Caki2 (cell line): Measurements from ENCODE around the gene KRTAP2-3. TPM values are rescaled to one million over a fixed set of nuclear protein-coding genes. Genes with fewer than 3 reads are reported as not detected.
"Not testable (repeated sequence)": the region's sequence is repeated elsewhere in the genome, so short reads cannot be mapped to it uniquely, and the experiment has no call there.

Experiments used
- DNase-seq: peaks from one replicate; pipeline ENCODE4 v3.0.0-alpha.2; 2015; ENCODE audit warnings: low read depth
- in situ Hi-C: cut with HindIII; loops from 2 replicates; pipeline ENCODE4 v1.10.0; 2016; ENCODE audit warnings: low sequenced_read_pairs, low pct_unique_long_range_greater_than_20kb, mixed read lengths
- total RNA-seq: library from RNA; depleted of rRNA; stranded (reverse); fragments of >200 nt; shearing (Covaris generic); gene quantifications from 2 replicates; pipeline ENCODE4 v1.2.3, GENCODE V29; 2014; ENCODE audit warnings: low replicate concordance; rRNA removed

KRTAP2-3 gene, protein sequence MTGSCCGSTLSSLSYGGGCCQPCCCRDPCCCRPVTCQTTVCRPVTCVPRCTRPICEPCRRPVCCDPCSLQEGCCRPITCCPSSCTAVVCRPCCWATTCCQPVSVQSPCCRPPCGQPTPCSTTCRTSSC
- total RNA-seq, result not detected in 2 replicates

DNA sequence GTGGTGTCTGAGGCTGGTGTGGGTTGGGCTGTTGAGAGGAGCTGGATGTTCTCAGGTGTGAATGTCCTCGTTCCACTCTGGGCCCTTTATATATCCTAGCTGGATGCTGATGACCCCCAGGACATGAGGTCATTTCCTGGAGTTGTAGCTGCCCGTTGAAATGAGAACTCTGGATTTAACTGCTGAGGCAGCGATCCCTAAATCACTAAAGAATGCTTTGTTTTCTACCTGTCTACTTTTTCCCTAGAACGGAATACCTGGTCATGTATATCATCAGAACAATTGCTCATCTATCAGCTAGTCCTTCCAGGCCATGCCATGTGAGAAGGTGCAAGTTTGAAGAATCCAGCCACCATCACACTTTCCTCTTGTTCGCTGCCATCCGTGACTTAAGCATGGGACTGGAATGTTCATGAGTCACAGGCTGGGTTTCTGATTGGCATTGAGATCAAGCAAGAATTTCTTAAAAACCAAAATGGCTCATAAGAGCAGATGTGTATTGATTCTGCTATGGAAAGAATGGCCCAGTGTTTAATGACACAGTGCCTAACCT is at the start of gene KRTAP2-3:
Gene KRTAP2-3, minus strand, starts transcription at position 63 of the 553 bp plus-strand sequence. CDS start 64 bp downstream, outside the sequence.
- peak; percentile 90 for DNase-seq
- in situ Hi-C loops, result no loop called here

DNA sequence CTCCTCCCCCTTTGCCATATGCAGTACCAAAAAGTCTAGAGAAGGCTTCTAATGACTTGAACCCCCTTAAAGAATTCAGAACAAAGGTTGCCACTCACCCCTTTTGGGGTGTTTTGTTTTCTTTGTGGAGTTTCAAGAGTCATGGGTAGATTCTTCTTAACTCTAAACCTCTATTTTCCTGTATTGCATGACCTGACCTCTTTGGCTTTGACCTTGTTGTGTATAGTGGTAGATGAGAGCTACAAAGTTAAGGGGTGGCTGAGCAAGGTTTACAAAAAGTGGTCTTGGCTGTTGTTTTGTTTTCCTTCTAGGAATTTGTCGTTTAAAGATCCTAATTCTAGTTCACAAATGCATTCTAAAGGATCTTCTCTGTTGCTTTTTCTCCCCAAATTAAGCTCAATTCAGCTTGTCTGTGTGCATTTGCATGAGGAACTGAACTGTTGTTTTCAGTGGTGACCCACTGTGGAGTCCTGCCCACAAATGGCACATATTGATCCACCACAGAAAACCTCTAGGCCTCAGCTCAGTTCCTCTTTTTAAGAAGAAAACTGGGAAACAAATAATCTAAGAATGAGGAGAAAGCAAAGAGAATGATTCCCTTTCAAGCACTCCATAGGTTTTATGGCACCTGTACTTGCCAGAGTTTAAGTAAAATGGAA is 48.9 kb upstream of the KRTAP2-3 start:
- DNase-seq, in situ Hi-C loops: not testable (repeated sequence)

DNA sequence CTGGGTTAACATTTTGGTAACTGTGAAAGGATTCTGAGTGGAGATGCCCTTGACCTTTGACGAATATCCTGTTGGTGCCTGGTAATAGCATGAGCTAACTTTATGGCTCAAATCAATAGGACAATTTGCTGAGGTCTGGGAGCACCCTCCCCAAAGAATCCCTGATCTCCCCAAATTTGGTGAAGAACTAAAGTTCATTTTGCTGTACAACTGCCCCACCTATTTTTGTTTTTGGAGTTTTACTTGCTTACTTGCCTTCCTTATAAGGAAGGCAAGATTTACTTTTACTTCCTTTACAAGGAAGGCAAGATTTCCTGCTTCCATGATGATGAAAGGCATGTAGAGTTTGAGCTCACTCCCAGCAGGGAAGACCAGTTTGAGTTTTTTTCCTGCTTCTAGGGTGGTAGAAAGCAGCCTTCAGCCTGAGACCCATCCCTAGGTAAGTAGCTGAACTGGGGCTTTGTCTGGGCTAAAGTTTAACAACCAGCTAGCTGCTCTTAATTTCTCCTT is 48.1 kb upstream of the KRTAP2-3 start:
- no peak for DNase-seq

DNA sequence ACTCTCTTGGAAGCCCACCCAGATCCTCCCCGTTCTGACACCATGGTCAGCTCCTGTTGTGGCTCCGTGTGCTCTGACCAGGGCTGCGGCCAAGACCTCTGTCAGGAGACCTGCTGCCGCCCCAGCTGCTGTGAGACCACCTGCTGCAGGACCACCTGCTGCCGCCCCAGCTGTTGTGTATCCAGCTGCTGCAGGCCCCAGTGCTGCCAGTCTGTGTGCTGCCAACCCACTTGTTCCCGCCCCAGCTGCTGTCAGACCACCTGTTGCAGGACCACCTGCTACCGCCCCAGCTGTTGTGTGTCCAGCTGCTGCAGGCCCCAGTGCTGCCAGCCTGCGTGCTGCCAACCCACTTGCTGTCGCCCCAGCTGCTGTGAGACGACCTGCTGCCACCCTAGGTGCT is 45.4 kb upstream of the KRTAP2-3 start, which contains the start of gene KRTAP4-9:
Gene KRTAP4-9, plus strand, starts transcription at position 43 of the 400 bp plus-strand sequence. Its CDS starts 0 bp downstream, at position 43.
- in situ Hi-C loops, DNase-seq: not testable (repeated sequence)

More for the DNA sequence above, 48.1 kb upstream of the KRTAP2-3 start:
- in situ Hi-C loops, result no loop called here

DNA sequence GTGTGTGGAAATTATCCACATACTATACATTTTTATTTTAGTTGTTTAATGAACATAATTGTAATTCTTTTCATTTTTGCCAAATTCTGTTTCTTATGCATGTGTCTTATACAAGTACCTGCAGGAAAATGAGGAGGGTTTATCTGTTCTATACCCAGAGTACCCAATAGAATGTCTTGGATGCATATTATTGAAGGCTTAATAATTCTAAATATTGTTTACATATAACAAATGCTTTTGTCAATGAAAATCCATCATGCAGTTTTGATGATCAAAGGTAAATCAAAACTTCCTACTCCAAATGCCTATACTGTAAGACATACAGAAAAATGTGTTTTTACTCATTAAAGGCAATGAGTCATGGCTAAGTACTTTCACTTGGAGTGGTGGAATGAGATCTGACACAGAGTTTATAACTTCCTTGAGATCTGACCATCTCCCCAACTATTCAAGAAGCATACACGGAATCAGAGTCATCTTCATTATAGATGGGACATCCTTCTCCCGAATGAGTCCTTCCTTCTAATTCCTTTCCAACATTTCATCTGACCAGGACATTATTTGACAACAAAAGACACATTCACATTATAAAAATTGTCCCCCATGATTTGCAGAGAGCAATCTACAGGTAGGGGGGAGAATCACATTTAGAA is 44.6 kb upstream of the KRTAP2-3 start:
- DNase-seq, result peak; percentile 19
- in situ Hi-C loops, result not testable (repeated sequence)

DNA sequence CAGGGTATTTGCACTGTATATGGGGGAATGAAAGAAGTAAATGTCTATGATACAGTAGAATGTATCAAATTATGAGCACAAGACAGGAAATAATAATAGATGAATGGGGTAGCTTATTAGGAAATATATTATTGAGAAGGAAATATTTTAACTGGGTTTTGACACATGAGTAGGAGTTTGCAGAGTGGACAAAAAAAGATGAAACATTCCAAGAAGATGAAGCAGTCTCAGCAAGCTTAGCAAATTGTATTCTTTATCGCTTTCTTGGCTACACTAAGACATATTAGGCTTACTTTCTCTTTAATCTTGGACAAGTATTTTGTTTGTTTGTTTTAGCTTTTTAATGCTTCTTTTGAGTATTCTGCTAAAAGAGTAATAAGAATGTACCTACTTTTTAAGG is 44.0 kb upstream of the KRTAP2-3 start:
- in situ Hi-C loops, result no loop called here
- DNase-seq, result no peak

DNA sequence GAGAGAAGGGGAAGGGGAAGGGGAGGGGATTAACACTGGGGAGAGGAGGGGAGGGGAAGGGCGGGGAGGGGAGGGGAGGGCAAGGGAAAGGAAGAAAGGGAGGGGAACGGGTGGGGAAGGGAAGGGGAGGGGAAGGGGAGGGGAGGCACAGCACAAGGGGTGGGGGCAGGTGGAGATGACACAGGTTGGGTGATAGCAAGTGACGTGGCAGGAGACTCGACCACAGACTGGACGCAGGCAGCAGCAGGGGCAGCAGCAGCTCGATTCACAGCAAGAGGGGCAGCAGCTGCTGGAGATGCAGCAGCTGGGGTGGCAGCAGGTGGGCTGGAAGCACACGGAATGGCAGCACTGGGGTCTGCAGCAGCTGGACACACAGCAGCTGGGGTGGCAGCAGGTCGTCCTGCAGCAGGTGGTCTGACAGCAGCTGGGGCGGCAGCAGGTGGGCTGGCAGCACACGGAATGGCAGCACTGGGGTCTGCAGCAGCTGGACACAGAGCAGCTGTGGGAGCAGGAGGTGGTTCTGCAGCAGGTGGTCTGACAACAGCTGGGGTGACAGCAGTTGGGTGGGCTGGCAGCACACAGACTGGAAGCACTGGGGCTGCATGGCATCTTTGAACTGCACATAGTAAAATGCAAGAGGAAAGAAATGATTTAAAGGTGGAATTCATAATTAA is 41.8 kb upstream of the KRTAP2-3 start, which contains the start of gene KRTAP4-16:
Gene KRTAP4-16, minus strand, starts transcription at position 624 of the 674 bp plus-strand sequence. Its CDS starts 0 bp downstream, at position 624.
- in situ Hi-C loops, result no loop called here
- no peak for DNase-seq

DNA sequence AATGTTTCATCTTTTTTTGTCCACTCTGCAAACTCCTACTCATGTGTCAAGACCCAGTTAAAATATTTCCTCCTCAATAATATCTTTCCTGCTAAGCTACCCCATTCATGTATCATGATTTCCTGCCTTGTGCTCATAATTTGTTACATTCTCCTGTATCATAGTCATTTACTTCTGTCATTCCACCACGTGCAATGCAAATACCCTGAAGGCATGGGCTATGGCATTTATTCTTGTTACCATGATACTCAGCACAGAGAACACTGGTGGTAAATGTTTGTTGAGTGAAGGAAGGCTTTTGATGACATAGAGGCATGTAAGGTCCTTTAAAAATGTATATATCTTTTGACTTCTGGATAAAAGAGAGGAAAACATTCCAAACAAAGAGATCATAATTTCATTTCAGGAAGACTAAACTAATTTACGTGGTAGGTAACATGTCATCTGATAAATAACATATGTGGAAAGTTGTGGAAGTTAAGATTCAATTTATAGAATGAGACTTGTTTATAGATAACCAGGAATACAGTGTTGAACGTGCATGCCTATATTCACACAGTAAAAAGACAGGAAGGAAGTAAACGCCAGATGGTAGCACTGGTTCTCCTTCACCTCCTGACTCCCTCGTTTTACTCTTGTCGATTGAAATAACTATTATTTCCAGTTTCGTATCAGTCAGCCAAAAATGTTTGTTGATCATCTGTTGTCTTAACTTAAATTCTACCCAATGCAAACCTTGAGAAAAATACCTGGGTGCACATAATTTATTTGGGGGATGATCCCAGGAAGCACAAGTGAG is 40.0 kb upstream of the KRTAP2-3 start:
- in situ Hi-C loops, result not testable (repeated sequence)

DNA sequence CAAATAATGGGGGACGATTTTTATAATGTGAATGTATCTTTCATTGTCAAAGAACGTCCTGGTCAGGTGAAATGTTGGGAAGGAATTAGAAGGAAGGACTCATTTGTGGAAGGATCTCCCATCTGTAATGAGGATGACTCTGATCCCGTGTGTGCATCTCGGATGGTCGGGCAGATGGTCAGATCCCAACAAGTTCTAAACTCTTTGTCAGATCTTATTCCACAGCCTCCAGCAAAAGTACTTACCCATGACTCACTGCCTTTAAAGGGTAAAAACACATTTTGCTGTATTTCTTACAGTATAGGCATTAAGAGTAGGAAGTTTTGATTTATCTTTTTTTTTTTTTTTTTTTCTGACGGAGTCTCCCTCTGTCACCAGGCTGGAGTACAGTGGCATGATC is 38.6 kb upstream of the KRTAP2-3 start:
- in situ Hi-C loops, result no loop called here
- DNase-seq, result no peak

More for the DNA sequence above, 40.0 kb upstream of the KRTAP2-3 start:
- peak; percentile 14 for DNase-seq

DNA sequence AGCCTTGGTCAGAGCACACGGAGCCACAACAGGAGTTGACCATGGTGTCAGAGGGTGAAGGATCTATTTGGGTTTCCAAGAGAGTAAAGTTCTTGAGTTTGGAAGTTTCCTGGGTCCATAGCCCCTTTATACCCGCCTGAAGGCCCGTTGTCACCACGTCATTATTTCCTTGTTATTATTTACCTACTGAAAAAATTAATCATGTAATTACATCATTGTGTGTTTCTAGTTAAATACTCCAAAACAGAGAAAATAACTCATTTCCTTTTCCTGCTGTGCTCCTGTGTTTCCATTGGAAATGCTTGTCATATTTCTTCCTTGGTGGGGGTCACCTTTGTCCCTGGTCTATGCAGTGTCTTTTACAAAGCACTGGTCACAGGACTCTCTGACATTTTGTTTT is 38.1 kb upstream of the KRTAP2-3 start, which contains the start of gene KRTAP4-8:
Gene KRTAP4-8, minus strand, starts transcription at position 101 of the 400 bp plus-strand sequence. Its CDS starts 58 bp downstream, at position 43.
- DNase-seq, result no peak
- in situ Hi-C loops, result no loop called here

DNA sequence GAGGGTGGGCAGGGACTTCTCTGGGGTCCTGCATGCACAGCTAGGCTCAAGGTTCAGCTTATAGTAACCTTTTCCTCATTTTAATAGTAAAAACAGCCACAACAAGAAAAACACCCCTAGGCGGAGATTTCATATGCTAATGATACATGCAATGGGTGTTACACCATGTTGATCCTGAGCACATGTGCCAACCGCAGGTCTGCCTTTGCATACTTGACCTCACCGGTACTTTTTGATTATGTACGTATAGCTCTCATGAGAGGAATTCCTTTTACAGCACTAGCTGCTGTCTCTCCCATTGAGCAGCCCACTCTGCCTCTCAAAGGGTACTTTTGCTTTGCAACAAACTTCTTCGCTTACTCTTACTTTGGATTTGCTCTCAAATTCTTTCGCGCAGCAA is 36.1 kb upstream of the KRTAP2-3 start:
- in situ Hi-C loops, result no loop called here
- no peak for DNase-seq

DNA sequence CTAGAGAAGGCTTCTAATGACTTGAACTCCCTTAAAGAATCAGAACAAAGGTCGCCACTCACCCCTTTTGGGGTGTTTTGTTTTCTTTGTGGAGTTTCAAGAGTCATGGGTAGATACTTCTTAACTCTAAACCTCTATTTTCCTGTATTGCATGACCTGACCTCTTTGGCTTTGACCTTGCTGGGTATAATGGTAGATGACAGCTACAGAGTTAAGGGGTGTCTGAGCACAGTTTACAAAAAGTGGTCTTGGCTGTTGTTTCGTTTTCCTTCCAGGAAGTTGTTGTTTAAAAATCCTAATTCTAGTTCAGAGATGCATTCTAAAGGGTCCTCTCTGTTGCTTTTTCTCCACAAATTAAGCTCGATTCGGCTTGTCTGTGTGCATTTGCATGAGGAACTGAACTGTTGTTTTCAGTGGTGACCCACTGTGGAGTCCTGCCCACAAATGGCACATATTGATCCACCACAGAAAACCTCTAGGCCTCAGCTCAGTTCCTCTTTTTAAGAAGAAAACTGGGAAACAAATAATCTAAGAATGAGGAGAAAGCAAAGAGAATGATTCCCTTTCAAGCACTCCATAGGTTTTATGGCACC is 28.9 kb upstream of the KRTAP2-3 start:
- in situ Hi-C loops, DNase-seq: not testable (repeated sequence)

DNA sequence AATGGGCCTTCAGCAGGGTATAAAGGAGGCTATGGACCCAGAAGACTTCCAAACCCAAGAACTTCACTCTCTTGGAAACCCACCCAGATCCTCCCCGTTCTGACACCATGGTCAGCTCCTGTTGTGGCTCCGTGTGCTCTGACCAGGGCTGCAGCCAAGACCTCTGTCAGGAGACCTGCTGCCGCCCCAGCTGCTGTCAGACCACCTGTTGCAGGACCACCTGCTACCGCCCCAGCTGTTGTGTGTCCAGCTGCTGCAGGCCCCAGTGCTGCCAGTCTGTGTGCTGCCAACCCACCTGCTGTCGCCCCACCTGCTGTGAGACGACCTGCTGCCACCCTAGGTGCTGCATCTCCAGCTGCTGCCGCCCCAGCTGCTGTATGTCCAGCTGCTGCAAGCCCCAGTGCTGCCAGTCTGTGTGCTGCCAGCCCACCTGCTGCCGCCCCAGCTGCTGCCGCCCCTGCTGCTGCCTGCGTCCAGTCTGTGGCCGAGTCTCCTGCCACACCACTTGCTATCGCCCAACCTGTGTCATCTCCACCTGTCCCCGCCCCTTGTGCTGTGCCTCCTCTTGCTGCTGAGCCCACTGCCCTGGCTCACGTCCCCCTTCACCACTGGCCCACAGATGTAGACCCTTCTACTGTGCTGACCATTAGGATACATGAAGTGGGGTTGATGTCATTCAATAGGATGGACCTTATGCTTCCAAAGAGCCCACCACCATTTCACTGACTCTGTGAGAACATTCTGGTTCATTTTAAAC is 24.4 kb upstream of the KRTAP2-3 start, which contains the start of gene KRTAP4-7:
Gene KRTAP4-7, plus strand, starts transcription at position 51 of the 757 bp plus-strand sequence. Its CDS starts 57 bp downstream, at position 108.
- DNase-seq, in situ Hi-C loops: not testable (repeated sequence)

DNA sequence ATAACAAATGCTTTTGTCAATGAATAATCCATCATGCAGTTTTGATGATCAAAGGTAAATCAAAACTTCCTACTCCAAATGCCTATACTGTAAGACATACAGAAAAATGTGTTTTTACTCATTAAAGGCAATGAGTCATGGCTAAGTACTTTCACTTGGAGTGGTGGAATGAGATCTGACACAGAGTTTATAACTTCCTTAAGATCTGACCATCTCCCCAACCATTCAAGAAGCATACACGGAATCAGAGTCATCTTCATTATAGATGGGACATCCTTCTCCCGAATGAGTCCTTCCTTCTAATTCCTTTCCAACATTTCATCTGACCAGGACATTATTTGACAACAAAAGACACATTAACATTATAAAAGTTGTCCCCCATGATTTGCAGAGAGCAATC is 23.5 kb upstream of the KRTAP2-3 start:
- DNase-seq, in situ Hi-C loops: not testable (repeated sequence)

DNA sequence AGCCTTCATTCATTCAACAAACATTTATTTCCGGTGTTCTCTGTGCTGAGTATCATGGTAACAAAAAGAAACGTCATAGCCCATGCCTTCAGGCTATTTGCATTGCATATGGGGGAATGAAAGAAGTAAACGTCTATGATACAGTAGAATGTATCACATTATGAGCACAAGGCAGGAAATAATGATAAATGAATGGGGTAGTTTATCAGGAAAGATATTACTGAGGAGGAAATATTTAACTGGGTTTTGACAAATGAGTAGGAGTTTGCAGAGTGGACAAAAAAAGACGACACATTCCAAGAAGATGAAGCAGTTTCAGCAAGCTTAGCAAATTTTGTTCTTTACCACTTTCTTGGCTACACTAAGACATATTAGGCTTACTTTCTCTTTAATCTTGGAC is 22.7 kb upstream of the KRTAP2-3 start:
- DNase-seq, result no peak
- in situ Hi-C loops, result no loop called here

DNA sequence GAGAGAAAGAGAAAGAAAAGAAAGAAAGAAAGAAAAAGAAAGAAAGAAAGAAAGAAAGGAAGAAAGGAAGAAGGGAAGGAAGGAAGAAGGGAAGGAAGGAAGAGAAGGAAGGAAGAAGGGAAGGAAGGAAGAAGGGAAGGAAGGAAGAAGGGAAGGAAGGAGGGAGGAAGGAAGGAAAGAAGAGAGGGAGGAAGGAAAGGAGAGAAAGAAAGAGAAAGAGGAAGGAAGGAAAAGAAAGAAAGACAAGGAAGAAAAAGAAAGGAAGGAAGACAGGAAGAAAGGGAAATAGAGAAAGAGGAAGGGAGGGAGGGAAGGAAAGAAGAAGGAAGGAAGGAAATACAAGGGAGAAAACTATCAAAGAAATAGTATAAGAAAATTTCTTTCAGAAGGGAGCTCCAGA is 16.9 kb upstream of the KRTAP2-3 start:
- no peak for DNase-seq
- in situ Hi-C loops, result no loop called here
